SK-N-SH (cell line): ENCODE measurements around the gene PUS3.

Experiments used
- MEF2A ChIP-seq: IDR thresholded peaks from 2 replicates; pipeline ENCODE4 v1.4.0; 2012; ENCODE audit warnings: low read depth, borderline replicate concordance
- RFX5 ChIP-seq: IDR thresholded peaks from 2 replicates; pipeline ENCODE4 v1.6.1; 2012; ENCODE audit warnings: mild to moderate bottlenecking, improper control_type of control experiment, low read length
- TF ChIP-seq, protein P1 (sequence below): fragments of 200-600 bp; sonication (generic); IDR thresholded peaks from 2 replicates; pipeline ENCODE4 v1.6.1; 2017; ENCODE audit warnings: antibody characterized with exemption, mild to moderate bottlenecking, moderate library complexity

DNA sequence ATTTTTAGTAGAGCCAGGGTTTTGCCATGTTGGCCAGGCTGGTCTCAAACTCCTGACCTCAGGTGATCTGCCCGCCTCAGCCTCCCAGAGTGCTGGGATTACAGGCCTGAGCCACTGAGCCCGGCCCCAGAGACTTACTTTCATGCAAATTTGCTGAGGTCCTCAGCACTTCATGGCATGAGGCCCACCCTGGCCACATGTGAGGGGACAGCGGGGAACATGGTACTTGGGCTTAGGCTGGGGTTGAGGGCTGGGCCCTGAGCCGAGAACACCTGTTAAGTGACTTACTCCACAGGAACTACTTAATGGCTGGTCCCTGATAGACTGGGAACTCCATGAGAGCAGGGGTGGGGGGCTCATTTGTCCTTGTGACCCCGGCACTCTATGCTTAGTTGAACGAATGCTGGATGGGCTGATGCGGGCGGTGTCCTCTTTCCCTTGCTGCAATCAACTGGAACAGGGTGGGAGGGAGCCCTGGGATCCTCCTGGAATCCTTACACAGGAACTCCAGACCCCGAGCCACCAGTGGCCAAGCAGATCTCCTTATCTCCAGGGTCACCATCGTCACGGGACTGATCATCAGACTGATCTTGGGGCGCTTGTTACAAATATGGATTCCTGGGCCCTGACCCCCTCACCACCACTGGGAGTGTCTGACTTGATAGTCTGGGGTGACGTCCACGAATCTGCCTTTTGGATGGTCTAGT lies 43.9 kb upstream of the PUS3 start:
- TF ChIP-seq, protein P1, sequence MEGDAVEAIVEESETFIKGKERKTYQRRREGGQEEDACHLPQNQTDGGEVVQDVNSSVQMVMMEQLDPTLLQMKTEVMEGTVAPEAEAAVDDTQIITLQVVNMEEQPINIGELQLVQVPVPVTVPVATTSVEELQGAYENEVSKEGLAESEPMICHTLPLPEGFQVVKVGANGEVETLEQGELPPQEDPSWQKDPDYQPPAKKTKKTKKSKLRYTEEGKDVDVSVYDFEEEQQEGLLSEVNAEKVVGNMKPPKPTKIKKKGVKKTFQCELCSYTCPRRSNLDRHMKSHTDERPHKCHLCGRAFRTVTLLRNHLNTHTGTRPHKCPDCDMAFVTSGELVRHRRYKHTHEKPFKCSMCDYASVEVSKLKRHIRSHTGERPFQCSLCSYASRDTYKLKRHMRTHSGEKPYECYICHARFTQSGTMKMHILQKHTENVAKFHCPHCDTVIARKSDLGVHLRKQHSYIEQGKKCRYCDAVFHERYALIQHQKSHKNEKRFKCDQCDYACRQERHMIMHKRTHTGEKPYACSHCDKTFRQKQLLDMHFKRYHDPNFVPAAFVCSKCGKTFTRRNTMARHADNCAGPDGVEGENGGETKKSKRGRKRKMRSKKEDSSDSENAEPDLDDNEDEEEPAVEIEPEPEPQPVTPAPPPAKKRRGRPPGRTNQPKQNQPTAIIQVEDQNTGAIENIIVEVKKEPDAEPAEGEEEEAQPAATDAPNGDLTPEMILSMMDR = no peak
- no peak for TF ChIP-seq RFX5
- no peak for TF ChIP-seq MEF2A
